GM12878 (cell line): Measurements from ENCODE around the gene ZNF408. TPM values are rescaled to one million over a fixed set of nuclear protein-coding genes. Genes with fewer than 3 reads are reported as not detected.

Source experiments
- FOS ChIP-seq: IDR thresholded peaks from 3 replicates; pipeline ENCODE4 v1.6.1; 2011; ENCODE audit warnings: borderline replicate concordance; ENCODE audit not compliant: insufficient read length; ENCODE audit errors: extremely low read depth
- GATAD2B ChIP-seq: fragments of 450-650 bp; conservative IDR thresholded peaks from 2 replicates; pipeline ENCODE4 v1.6.1; 2017; ENCODE audit warnings: low read depth, mild to moderate bottlenecking, moderate library complexity
- MEF2A ChIP-seq: IDR thresholded peaks from 2 replicates; pipeline ENCODE4 v1.6.1; 2011; ENCODE audit warnings: low read depth, mild to moderate bottlenecking, low read length, moderate library complexity; ENCODE audit not compliant: insufficient read depth
- PAX5 ChIP-seq: IDR thresholded peaks from 2 replicates; pipeline ENCODE4 v1.6.1; 2011; ENCODE audit warnings: low read depth, low read length, borderline replicate concordance
- TBL1XR1 ChIP-seq: IDR thresholded peaks from 2 replicates; pipeline ENCODE4 v1.6.1; 2012; ENCODE audit warnings: low read depth, low read length, improper control_type of control experiment
- ZBTB11 ChIP-seq: fragments of 450-650 bp; formaldehyde crosslinking; IDR thresholded peaks from 2 replicates; pipeline ENCODE4 v1.5.0; 2022; ENCODE audit warnings: mild to moderate bottlenecking, missing genetic modification characterization
- ZNF687 ChIP-seq: fragments of 450-650 bp; IDR thresholded peaks from 2 replicates; pipeline ENCODE4 v1.6.1; 2017; ENCODE audit warnings: mild to moderate bottlenecking, moderate library complexity
- polyA plus RNA-seq, 11 experiments: library from polyadenylated mRNA; depleted of rRNA in 4 of 11; unstranded in 6 of 11; stranded (reverse) in 5 of 11; fragments of >200 nt; fragmentation: Nextera tagmentation in 4 of 11; fragmentation: Illumina TruSeq in 1 of 11; extraction: Ambion mirVana in 4 of 11; extraction: Trizol in 1 of 11; gene quantifications; 1 replicate in 1 of 11; 2 replicates in 10 of 11; pipeline versions ENCODE4 v1.2.1 to v1.2.3, GENCODE V29; 2011 to 2016; ENCODE audit warnings: inconsistent platforms in 2 of 11, missing spikeins in 2 of 11, low read depth in 1 of 11
- total RNA-seq, 4 experiments: library from RNA; depleted of rRNA in 3 of 4; stranded (reverse); fragments of >200 nt in 3 of 4; fragmentation: Illumina TruSeq in 1 of 4; extraction: Trizol in 1 of 4; gene quantifications; 2 replicates each; pipeline versions ENCODE4 v1.2.1 to v1.2.3, GENCODE V29; 2013 to 2021
- TF ChIP-seq, protein P1 (sequence below): IDR thresholded peaks from 2 replicates; pipeline ENCODE4 v1.6.1; 2012; ENCODE audit warnings: low read depth, low read length, improper control_type of control experiment
- TF ChIP-seq, protein P2 (sequence below): fragments of 450-650 bp; IDR thresholded peaks from 2 replicates; pipeline ENCODE4 v1.6.1; 2017; ENCODE audit warnings: mild to moderate bottlenecking

The ZNF408 gene
- total and polyA plus RNA-seq, 10 of the 15 experiments (the other 5 are each of a cell fraction or from before 2014, with no cell fraction given), result 0.19 to 11.3 (median 7.2) TPM

GRCh38 chr11:46741600-46742484, 41.0 kb downstream of the ZNF408 start (continued):
- TF ChIP-seq, protein P1, sequence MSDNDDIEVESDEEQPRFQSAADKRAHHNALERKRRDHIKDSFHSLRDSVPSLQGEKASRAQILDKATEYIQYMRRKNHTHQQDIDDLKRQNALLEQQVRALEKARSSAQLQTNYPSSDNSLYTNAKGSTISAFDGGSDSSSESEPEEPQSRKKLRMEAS, result no peak
- TF ChIP-seq, protein P2, sequence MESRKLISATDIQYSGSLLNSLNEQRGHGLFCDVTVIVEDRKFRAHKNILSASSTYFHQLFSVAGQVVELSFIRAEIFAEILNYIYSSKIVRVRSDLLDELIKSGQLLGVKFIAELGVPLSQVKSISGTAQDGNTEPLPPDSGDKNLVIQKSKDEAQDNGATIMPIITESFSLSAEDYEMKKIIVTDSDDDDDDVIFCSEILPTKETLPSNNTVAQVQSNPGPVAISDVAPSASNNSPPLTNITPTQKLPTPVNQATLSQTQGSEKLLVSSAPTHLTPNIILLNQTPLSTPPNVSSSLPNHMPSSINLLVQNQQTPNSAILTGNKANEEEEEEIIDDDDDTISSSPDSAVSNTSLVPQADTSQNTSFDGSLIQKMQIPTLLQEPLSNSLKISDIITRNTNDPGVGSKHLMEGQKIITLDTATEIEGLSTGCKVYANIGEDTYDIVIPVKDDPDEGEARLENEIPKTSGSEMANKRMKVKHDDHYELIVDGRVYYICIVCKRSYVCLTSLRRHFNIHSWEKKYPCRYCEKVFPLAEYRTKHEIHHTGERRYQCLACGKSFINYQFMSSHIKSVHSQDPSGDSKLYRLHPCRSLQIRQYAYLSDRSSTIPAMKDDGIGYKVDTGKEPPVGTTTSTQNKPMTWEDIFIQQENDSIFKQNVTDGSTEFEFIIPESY, result no peak
- TF ChIP-seq ZBTB11 (CRISPR knock-in tag), result no peak
- no peak for TF ChIP-seq FOS
- no peak for TF ChIP-seq GATAD2B
- no peak for TF ChIP-seq PAX5
- no peak for TF ChIP-seq ZNF687
- no peak for TF ChIP-seq MEF2A
- no peak for TF ChIP-seq TBL1XR1
